Right ventricle myocardium inferior (tissue), 1 donor: ENCODE results near the gene PRND. TPM values are rescaled to one million over a fixed set of nuclear protein-coding genes. Genes with fewer than 3 reads are reported as not detected.
"Not testable (repeated sequence)": the region's sequence is repeated elsewhere in the genome, so short reads cannot be mapped to it uniquely, and the experiment has no call there.

Source experiments
- ATAC-seq: fragments of 200-7000 bp; cut with Tn5 transposase; one replicate; pipeline ENCODE4 v1.9.1; 2020; ENCODE audit warnings: mild to moderate bottlenecking, moderate library complexity
- DNase-seq: peaks from one replicate; pipeline ENCODE4 v3.0.0; 2021; ENCODE audit errors: missing footprints
- intact Hi-C: fragments of 100-400 bp; cut with DNase I; formaldehyde crosslinking; loops from one replicate; pipeline ENCODE4 v1.11.0; 2022
- total RNA-seq: library from RNA; stranded (reverse); fragmentation: NEBNext Ultra II Directional; extraction: Animal tissue kit (Norgen Biotek cat#: 25700); gene quantifications from one replicate; pipeline ENCODE4 v1.2.1, GENCODE V29; 2021
- donor health status: DM: no; HTN: yes; CAD: no; lungs with severe emphysema.

PRND gene
- total RNA-seq, 1 donor from 2014 or later, result not detected

DNA sequence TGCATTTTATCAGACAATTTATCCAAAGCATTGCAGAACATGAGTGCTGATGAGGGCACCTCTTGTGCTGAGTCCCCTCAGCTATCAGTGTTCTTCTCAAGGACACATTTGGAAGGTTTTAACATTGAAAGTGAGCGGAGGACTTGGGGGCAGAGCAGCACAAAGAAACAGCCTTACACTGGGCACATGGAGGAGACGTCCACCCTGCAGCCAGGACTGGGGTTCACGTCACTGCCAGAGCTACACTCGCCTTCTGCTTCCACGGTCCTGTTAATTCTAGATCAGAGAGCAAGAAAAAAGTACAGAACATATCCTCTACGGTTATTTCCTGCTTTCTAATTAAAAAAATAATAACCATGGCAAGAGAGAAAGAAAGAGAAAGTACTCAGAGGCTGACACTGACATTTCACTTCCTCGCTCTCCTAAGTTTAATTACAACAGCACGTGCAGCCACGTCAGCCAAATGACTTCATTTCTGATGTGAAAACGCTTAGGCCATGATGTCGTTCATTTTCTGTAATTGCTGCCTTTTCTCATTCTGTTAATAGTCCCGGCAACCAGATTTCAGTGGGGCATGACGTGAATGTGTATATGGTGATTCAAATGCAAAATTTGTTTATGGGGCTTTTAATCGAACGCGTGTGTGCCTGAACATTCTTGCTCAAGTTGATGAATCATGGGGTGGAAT lies 5.1 kb downstream of the PRND start:
- peak; percentile 29 for ATAC-seq
- DNase-seq, result no peak
- intact Hi-C loops, result no loop called here

DNA sequence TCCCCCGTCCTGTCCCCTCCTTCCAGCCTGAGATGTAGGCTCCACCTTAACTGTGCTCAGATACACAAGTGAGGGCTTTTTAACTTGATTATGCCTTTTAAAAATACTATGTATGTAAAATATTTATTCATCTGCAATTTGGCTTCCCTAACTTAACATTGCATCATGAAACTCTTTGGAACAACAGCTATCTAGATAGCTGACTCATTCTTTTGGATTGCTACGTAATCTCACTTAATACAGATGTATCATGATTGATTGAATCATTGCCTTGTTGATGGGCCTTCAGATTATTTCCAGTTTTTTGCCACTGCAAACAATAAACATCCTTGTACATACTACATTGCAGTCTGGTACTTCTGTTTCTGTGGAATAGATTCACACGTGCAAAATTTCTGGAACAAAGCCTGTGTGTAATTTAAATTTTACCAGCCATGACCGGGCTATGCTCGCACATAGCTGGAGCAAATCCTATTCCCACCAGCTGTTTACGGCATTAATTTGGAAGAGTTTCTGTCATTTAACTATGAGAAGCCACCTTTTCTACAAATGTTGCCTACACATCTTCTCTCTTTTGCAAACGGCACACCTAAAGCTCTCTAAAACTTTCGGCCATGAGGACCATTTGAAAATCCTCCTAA lies 6.5 kb downstream of the PRND start:
- DNase-seq, result no peak
- intact Hi-C loops, result no loop called here
- no peak for ATAC-seq

DNA sequence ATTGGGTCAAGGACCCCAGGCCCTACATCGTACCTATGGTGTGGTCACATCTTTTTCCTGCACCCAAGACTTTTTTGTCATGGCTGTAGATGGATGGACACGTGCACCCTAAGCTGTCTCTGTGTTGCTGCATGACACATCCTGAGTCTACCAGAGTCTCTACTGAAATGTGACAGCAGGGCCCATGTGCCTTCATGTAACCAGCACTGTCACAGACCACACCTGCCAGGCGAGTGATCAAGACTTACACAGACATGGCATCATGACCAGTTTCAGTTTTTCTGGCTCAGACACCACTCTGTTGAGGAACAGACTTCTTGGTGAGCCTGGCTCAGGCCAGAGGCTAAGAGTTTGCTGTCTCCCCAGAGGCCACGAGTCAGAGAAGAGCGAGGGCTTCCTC lies 7.6 kb downstream of the PRND start:
- DNase-seq, result no peak
- ATAC-seq, result no peak
- intact Hi-C loops, result no loop called here

DNA sequence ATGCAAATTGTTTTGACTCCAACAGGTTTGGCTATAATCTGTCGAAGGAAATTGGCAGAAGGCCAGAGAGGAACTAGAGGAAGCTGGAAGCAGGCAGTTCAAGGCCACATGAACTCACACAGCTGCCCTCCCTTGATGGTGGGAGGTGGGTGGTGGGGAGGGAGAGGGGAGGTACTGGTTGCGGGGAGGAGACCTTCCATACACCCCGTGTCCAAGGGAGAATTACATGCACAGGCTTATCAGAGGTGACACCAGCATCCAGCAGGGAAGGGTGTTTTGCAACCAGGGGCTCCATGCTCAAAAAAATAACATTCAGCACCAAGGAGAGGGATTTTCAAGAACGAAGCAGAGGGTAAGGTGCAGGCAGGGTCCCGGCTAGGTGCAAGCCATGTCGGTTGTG lies 9.1 kb downstream of the PRND start:
- DNase-seq, result no peak
- intact Hi-C loops, result no loop called here
- no peak for ATAC-seq

DNA sequence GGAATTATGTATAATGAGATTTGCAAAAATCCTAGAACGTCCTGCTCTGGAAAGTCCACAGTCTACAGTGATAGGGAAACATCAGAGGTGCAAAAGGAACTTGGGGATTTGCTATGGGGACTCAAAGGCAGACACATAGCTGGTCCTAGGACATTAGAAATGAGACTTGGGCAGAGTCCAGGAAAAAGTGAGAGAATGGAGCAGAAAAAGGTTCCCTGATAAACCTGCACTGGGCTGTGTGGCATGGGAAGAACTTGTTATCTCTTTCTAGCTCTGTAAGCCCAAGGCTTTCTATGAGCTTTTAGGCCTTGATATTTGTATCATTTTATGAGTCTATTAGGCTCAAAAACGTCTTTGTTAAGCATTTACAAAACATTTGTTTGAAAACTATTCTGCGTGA lies 15.2 kb downstream of the PRND start:
- no peak for DNase-seq
- intact Hi-C loops, result no loop called here
- no peak for ATAC-seq

DNA sequence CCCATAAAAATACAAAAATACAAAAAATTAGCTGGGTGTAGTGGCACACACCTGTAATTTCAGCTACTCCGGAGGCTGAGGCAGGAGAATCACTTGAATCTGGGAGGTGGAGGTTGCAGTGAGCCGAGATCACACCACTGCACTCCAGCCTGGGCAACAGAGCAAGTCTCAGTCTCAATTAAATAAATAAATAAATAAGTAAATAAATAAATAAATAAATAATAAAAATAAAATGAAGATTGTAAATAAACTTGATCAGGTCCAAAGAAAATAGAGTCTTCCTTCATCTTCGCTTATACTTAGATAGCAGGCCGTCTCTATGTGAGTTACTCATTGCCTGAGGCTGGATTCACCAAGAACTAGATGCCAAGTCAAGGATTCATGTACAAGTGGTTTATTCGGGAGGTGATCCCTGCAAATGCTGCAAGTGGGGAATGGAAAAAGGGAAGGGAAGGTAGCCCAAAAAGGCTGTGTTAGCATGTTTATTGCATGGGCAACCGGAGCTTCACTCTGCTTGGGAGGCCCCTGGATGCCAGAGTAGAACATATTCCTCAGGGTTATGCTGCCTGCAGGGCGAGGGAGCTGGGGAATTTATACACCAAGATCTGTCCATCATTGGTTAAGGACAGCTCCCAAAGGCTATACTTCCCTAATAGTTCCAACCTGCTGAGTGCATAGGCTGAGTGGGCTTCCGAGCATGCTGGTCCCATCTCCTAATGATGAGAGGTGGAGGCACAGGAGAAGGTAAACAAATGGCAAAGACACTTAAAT lies 16.3 kb downstream of the PRND start:
- ATAC-seq, result no peak
- DNase-seq, result no peak
- intact Hi-C loops, result no loop called here

DNA sequence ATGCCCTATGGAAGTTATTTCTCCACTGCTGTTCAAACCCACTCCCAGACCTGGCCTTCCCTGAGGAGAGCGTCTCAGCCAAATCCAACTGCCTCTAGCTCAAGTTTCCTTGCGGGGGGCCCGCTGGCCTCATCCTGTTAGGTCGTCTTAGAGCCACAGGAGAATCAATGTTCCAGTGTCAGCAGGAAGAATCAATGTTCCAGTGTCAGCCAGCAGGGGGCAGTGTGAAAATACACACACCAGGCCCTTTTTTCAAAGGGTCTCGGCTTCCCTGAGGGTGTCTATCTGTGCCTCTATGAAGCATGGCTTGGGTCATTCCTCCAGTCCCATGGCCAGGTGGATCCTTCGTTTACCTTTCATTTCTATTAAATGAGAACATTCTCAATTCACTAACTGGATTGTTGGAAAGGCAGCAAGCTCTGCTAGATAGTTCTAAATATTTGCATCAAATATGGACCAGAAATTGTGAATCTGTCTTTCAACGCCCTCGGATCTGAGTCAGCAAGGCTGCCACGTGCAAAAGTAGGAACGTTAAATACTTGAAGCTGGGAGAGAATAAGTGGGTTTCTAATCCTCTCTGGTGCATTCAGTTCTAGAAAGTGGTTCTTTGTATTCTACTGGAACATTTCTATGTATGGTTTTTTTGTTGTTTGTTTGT lies 19.2 kb downstream of the PRND start:
- DNase-seq (no peak), ATAC-seq (no peak)
- intact Hi-C loops, result no loop called here

DNA sequence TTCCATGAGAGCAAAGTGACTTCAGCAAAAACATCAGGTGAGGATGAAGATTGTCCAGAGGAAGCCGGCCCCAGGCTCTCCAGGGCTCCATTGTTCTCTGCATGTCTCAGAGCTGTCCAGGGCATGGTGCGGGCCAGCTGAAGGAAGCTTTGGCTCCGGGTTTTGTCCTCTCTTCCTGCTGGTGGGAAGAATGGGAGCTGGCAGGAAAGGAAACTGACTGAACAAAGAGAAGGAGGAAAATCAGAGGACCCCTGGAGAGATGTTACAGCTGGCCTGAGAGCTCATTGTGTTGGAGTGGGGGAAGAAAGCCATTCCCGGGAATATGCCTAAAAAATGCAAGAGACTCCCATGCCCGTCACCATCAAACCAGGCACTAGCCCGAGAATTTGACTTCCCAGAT lies 27.1 kb downstream of the PRND start:
- intact Hi-C loops, result no loop called here
- ATAC-seq (no peak), DNase-seq (no peak)

DNA sequence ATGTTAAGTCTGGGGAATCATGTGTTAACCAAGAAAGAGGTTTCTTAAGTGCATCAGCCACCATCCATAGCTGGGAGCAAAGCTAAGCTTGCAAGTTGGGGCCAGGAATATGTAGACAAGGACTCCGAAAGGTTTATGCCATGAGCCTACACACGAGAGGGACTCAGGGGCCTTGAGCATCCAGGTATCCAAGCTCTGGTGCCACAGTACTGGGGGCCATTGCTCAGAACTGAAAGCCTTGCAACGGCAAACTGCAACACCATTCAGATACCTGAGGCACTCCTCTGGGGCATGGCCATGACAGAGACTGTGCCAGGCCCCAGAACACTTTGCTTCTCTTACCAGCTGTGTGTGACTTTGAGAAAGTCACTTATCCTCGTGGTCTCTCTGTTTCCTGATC lies 27.6 kb downstream of the PRND start:
- intact Hi-C loops, result no loop called here
- ATAC-seq (no peak), DNase-seq (no peak)

DNA sequence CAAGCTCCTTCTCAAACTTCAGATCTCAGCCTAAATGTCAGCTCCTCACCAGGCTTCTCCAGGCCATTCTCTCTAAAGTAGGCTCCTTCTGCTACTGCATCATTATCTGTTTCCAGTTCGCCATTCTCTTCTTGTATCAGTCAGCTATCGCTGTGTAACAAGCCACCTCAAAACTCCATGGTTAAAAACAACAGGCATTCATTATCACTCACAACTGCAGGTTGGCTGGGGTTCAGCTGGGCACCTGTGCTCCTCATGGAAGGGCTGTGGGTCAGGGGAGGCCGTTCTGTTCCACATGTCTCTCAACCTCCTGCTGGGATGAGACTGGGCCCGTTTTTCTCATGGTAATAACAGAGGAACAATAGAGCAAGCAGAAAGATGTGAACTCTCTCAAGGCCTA lies 28.7 kb downstream of the PRND start:
- ATAC-seq, result no peak
- intact Hi-C loops, result no loop called here
- DNase-seq, result no peak

DNA sequence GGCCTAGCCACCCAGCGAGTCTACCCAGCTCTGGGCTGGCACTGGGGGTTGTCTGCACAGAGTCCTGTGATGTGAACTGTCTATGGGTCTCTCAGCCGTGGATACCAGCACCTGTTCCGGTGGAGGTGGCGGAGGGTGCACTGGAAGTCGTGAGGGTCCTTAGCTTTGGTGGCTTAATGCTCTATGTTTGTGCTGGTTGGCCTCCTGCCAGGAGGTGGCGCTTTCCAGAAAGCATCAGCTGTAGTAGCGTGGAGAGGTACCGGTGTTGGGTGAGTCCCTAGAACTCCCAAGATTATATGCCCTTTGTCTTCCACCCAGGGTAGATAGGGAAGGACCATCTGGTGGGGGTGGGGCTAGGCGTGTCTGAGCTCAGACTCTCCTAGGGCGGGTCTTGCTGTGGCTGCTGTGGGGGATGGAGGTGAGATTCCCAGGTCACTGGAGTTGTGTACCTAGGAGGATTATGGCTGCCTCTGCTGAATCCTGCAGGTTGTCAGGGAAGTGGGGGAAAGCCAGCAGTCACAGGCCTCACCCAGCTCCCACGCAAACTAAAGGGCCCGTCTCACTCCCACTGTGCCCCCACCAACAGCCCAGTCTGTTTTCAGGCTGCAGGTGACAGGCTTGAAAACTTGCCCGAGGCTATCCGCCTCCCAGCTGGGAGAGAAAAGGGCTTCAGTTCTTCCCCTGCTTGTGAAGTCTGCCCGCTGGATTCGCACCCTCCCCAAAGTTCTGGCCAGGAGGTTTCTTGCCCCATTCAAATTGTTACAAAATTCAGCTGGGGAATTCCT lies 37.6 kb downstream of the PRND start:
- intact Hi-C loops, ATAC-seq: not testable (repeated sequence)
- DNase-seq, result peak; percentile 79

DNA sequence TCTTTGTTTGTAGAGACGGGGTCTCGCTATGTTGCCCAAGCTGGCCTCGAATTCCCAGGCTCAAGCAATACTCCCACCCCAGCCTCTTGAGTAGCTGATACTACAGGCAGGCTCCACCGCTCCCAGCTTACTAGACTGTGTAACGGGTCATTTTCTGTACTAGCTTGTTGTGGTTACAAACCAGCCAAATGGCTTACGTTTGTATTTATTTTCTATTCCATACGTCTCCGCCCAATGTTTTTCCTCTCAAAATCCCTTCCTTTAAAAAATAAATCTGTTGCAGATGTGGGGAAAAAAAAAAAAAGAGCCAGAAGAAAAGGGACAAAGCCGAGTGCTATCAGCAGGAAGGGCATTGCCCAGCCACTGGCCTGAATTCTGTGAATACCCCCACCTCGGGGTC lies 41.6 kb downstream of the PRND start:
- ATAC-seq, result no peak
- DNase-seq, result no peak
- intact Hi-C loops, result no loop called here

DNA sequence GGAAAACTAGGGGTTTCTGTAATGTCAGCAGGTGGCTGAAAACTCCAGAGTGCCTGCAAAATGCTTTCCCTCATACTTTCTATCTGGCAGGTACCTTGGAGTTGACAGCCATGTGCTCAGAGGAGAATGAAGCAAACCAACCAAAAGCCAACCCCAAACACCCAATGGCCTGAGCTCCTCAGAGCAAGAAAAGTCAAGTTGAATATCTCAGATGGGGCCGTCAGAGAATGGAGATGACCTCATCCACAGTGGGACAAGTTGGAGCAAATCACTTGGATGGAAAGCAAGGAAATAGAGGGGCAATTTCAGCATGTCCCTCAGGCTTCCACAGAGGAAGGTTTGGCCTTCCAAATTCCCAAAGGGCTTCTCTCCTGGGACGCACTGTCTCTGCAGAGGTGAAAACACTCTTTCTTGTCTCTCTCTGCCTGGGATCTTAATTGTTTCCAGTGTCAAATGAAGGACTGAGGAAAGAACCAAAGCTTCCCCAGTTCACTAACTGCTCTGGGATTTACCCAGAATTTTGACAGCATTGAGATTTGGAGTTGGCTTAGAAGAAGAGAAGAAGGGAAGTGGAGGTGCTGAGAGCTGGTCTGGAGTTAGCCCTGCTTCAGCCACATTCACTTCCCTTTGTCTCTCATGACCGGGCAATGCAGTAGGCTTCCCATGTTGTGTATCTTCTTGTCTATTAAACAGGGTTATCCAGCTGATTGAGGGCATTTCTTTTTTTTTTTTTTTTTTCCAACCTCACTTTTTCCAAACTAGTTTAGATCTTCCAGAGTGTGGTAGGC lies 42.2 kb downstream of the PRND start:
- DNase-seq (no peak), ATAC-seq (no peak)

DNA sequence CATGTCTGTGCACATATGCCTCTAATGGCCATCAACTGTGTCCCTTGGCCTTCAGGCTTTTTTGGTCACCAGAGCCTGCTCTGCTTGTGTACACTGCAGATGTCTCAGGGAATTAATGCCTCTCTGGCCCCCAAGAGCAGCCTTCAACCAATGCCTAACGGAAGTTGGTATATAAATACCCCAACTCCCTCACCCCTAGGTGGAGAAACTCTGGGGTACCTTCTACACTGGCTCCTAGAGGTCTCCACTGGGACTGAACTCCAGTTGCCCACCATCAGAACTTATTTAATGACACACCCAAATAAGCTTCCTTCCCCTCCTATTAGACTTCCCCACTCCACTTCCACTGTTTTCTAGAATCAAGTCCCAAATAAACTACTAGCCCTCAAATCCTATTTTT lies 43.1 kb downstream of the PRND start:
- ATAC-seq, result no peak
- intact Hi-C loops, result no loop called here
- DNase-seq, result no peak

More for the DNA sequence above, 42.2 kb downstream of the PRND start:
- intact Hi-C loops, result no loop called here

DNA sequence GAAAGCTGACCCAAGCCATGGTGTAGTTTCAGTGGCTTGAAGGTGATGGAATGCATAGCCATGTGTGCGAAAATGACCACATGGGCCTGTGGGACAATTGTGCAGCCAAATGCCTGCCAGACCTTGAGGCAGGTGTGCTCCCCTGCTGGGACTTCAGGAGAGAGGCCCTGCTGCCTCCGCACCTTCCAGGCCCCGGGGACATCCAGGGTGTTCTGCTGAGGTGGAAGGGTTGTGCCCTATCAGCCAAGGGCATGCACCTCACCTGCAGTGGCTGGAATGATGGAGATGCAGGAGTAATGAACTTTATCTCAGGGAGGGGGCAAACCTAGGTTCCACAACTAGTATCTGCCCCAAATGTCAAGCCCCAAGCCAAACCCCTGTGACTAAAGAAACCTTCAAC lies 44.0 kb downstream of the PRND start:
- intact Hi-C loops, result no loop called here

DNA sequence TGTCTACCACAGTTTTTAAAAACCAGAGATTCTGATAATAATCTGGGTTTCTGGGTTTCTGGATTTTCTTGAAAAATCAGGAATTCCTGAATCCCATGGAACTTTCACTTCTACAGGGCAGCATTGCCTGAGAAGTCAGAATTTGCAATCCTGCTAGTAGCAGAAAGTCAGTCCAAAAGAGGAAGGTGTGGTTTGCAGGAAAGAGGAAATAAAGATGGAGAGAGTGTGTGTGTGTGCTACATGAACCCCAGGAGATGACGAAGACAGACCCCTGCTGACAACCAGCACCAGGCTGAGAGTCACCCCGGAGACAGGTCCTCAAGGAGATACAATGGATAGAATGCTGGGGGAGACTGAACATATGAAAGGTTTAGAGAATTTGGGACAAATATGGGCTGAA lies 44.9 kb downstream of the PRND start:
- peak; percentile 50 for ATAC-seq
- intact Hi-C loops, result no loop called here

More for the DNA sequence above, 44.0 kb downstream of the PRND start:
- DNase-seq (no peak), ATAC-seq (no peak)

DNA sequence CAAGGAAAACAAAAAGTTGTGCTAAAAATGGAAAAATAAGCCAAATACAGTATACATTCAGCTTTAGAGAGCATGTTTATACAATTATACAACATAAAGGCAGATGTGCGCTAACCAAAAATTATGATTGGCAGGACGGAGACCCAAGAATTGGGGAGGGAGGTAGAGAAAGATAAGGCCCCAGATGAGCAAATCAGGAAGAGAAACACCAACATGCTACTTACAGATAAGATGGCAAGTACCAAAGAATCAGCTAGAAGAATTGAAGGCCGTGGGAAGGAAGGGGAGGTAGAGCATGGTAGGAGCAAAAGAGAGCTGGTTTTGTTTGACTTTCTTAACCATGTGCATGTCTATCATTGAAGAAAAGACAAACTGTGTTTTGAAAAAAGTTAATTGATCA lies 45.4 kb downstream of the PRND start:
- intact Hi-C loops, result no loop called here
- no peak for DNase-seq
- ATAC-seq, result no peak

More for the DNA sequence above, 44.9 kb downstream of the PRND start:
- no peak for DNase-seq

DNA sequence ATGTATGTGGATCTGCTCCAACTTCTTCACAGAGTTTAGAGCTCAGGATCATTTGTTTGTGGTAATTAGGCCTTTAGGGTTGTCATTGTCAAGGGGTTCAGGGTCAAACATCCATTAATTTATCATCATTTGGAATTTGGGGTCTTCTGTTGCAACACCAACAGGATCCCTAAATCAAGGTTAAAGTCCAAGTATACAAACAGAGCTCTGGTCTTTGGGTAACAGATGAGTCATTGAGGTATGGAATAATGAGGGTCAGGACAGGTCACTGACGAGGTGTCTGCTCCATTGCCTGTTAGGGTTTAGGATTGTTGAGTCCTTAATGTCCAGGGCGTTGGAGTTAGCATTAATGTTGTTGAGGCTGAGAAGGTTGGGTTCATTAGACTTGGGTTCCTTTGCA lies 47.6 kb downstream of the PRND start:
- DNase-seq (no peak), ATAC-seq (no peak)
- intact Hi-C loops, result no loop called here
